Activated CD4-positive, alpha-beta T cell treated with anti-CD3 and anti-CD28 coated beads, Interleukin-2, amount 50 U/mL, for 48 hours (primary cell): ENCODE data around the gene PFN3.
A peak's percentile ranks its signal among the peaks of the same experiment; 100 is the strongest.

Source experiments
- DNase-seq, 2 experiments: peaks; one replicate each; pipeline ENCODE4 v3.0.0-alpha.2; 2020

The PFN3 gene

GRCh38 chr5:177359451-177359851 lies 41.0 kb downstream of the PFN3 start:
- no peak for DNase-seq

DNA sequence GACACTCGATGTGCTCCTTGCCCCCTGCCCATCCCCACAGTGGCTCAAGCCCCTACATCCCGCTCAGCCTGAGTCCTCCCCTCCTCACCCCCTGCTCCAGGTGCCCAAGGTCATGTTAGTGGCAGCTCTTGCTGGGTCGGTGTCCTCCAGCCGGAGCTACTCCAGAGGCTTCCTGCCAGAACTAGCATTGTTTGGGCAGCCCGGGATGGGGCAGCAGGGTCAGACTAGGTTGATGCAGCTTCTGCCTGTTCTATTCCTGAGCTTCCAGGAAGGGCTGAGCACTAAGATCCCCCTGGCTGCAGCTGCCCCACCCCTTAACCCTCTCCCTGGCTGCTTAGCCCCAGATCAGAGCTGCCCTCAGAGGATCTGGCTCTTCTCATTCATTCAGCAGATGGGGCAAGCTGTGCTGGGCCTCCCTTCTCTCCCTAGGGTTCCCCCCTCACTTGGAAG lies 42.1 kb downstream of the PFN3 start:
- peak in 1 of 2 experiments; percentile 27 for DNase-seq

- peak; percentile 58 to 63 for DNase-seq
These were observed 42.8 kb downstream of the PFN3 start, which contains the start of gene RGS14 for GRCh38 chr5:177357459-177358351. TSS of gene RGS14 (plus strand) at chr5:177357924. CDS start at chr5:177358025, 101 bp downstream.

DNA sequence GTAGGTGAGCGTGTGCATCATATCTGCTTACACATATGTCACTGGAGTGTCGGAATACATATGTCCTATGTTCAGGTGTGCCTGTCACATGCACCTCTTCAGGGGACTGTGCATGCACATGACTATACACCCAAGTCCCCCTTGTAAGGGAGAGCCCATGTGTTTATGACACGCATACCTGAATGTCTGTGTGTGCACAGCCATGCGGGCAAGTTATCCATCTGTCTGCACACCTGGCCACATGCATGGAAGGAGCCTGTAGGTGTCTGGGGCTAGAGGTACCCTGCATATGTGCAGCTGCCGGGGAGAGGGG lies 43.4 kb downstream of the PFN3 start:
- DNase-seq, result no peak

DNA sequence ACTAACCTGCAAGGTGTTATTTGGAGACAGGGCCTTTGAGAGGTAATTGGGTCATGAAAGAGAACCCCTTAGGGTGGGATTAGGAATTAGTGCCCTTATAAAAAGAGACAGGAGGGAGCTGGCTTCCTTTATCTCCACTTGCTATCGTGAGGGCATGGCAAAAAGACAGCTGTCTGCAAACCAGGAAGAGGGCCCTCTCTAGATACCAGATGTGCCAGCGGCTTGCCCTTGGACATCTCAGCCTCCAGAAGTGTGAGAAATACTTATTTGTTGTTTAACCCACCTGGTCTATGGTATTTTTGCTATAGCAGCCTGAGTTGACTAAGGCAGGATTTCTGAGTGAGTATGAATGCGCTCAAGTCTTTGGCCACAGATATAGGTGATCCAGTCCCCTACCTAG lies 43.7 kb downstream of the PFN3 start:
- DNase-seq, result no peak

- DNase-seq, result no peak
These were observed 44.6 kb downstream of the PFN3 start for GRCh38 chr5:177355868-177356168.

DNA sequence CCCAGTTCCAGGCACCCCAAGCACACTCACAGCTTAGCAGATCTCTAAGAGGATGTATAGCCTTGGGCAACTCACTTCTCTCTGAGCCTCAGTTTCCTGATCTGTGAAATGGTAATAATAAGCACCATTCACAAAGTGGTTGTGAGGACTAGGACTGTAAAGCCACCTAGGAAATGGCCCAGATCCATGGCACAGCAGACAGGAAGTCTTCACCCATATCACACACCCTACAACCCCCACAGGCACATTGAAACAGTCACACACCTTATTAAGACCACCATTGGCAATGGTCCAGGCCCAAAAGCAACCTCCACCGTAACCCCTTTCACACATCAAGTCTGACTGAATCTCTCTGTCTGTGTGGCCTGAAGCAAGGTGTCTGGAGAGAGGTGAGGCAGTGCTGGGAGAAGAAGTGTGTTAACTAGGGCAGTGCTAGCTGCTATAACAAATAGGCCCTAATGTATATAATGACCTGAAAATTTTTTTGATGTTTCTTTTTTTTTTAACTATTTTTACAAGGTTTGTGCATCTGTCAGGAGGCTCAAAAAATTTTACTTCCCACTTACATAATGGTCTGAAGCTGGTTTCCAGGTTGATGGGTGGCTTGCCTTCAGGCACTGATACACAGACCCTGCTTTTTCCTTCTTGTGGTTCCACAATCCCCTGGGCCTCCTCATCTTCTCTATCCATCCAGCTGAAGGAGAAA lies 45.1 kb downstream of the PFN3 start:
- DNase-seq, result no peak

DNA sequence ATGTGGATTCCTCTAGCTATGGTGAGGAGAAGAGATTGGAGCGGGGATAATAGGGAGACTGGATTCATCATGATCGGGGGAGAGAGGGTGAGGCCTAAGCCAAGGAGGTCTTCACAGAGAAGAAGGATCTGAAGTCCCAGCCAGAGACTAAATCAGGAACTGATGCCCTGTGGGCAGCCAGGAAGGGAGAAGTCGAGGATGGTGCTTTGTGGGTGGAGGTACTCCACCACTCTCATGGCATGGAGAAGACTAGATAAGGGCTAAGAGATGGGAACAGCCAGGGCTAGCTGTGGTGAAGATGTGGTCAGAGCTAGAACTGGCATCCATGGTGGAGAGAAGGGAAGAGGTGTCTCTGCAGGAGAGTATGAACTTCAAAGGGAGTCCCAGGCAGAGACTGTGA lies 45.8 kb downstream of the PFN3 start:
- DNase-seq, result no peak

GRCh38 chr5:177354256-177354655 lies 46.2 kb downstream of the PFN3 start:
- no peak for DNase-seq

DNA sequence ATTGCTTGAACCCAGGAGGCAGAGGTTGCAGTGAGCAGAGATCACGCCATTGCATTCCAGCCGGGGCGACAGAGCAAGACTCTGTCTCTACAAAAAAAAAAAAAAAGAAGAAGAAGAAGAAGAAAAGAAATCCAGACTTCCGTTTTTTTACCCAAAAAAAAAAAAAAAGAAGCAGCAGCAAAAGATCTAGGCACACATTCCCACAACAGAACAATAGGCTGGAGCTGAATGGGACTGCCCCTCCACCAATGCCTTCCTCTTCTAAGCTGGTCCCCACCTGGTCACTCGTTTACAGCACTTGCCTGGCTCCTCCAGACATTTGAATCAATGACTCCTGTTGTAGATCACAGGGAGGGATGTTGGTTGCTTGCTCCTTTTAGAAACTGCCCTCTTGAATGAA lies 47.4 kb downstream of the PFN3 start:
- DNase-seq, result no peak

- peak; percentile 89 to 92 for DNase-seq
These were observed 48.8 kb downstream of the PFN3 start, which contains the start of gene LMAN2 for GRCh38 chr5:177351392-177352329. TSS of gene LMAN2 (minus strand) at chr5:177351668. CDS start at chr5:177351647, 21 bp downstream.

DNA sequence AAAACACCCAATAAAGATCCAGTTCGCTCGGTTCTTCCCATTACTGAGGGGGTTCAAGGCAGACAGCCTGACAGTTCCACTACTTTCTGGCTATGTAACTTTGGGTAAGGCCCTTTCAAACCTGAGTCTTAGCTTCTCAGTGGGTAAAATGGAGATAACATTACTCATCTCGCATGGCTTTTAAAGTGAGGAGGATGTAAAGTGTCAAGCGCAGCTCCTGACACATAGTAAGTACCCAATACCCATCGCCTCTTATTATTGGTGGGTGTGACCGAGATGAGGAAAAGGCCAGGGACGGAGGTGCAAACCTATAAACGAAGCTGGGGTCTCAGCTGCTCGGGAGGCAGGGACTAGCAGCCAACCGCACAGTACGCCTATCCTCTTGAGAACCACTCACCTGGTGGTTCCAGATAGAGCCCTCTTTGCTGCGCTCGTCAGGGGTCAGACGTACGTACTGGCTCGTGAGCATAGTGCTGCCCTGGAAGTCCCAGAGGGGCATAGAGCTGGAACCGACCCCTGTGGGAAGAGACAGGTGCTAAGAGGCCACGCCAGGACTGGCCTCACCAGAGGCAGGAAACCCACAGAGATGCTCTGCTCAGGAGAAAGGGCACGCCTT lies 49.6 kb downstream of the PFN3 start:
- DNase-seq, result no peak
